Neural progenitor cell (in vitro differentiated cells): Measurements from ENCODE around the gene PDHX.

Experiments
- CTCF ChIP-seq: fragments of 200-600 bp; sonication (generic); IDR thresholded peaks from 2 replicates; pipeline ENCODE4 v1.5.1; 2017; ENCODE audit warnings: antibody characterized with exemption, mild to moderate bottlenecking
- EZH2 ChIP-seq: fragments of 200-600 bp; sonication (generic); IDR thresholded peaks from 2 replicates; pipeline ENCODE4 v1.6.1; 2017; ENCODE audit warnings: antibody characterized with exemption, mild to moderate bottlenecking, moderate library complexity
- EZH2phosphoT487 ChIP-seq: fragments of 200-600 bp; sonication (generic); IDR thresholded peaks from 2 replicates; pipeline ENCODE4 v1.6.1; 2017; ENCODE audit warnings: antibody characterized with exemption

- TF ChIP-seq CTCF (no peak), EZH2phosphoT487 (no peak), EZH2 (no peak)
Observed at GRCh38 chr11:34963351-34963750, 46.9 kb downstream of the PDHX start.
